Prostate gland (tissue), 1 donor: ENCODE data around the gene KDSR.

Experiments
- POLR2A ChIP-seq: fragments of 450-650 bp; IDR thresholded peaks from one replicate; pipeline ENCODE4 v1.6.1; 2016; ENCODE audit warnings: antibody characterized with exemption, mild to moderate bottlenecking
- POLR2AphosphoS5 ChIP-seq: sonication (generic); formaldehyde crosslinking; IDR thresholded peaks from one replicate; pipeline ENCODE4 v1.6.1; 2017; ENCODE audit warnings: antibody characterized with exemption

DNA sequence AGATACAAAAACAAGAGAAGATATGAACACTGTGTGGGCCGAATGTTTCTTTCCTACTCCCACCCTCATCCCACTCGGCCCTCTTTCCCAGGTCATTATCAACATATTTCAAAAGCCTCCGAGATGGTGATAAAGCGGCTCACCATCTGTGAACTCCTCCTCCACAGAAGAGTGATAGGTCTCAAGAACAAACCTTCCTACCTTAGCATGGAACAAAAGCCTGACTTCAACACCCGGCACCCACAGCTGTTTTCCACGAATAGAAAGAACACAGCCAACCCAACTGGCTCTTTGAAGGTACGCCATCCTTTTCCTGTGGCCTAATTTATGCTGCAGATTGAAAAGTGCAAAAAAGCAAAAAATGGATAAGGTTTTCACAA is 76.2 kb downstream of the KDSR start:
- TF ChIP-seq POLR2A (no peak), POLR2AphosphoS5 (no peak)
